Naive thymus-derived CD4-positive, alpha-beta T cell (primary cell): ENCODE results near the gene FRMD4A. TPM values are rescaled to one million over a fixed set of nuclear protein-coding genes. Genes with fewer than 3 reads are reported as not detected.

Experiments used
- ATAC-seq: fragments of 150-1000 bp; cut with Tn5 transposase; 2 replicates; pipeline ENCODE4 v1.10.0; 2021; ENCODE audit warnings: mild to moderate bottlenecking, moderate library complexity
- CTCF ChIA-PET: fragments of 350-600 bp; sonication (Branson Sonifier 250); formaldehyde crosslinking; loops from one replicate; lab custom pipeline; 2021; ENCODE audit warnings: antibody characterized with exemption; lab: Charles Lee
- POLR2A ChIA-PET: fragments of 350-600 bp; sonication (Branson Sonifier 250); formaldehyde crosslinking; loops from one replicate; lab custom pipeline; 2021; ENCODE audit warnings: antibody characterized with exemption, inconsistent platforms; lab: Charles Lee
- DNase-seq, 9 donors: peaks; one replicate each; pipeline versions ENCODE4 v3.0.0 to v3.0.0-alpha.2; 2020 to 2022; ENCODE audit warnings: mixed read lengths in 1 of 9
- H3K27ac ChIP-seq: one replicate; pipeline ENCODE4 v1.7.0; 2013; ENCODE audit warnings: mild to moderate bottlenecking, low read depth, low read length, moderate library complexity
- H3K27me3 ChIP-seq, 2 donors: one replicate each; pipeline ENCODE4 v1.7.0; 2013; ENCODE audit warnings: low read length in 2 of 2, mild to moderate bottlenecking in 2 of 2, moderate library complexity in 2 of 2; ENCODE audit not compliant: control insufficient read depth in 2 of 2, insufficient read depth in 2 of 2
- H3K36me3 ChIP-seq, 3 experiments: 1 replicate in 2 of 3; 2 replicates in 1 of 3; pipeline ENCODE4 v1.7.0; 2013; ENCODE audit warnings: low read length in 3 of 3, mild to moderate bottlenecking in 3 of 3, moderate library complexity in 1 of 3; ENCODE audit not compliant: insufficient read depth in 3 of 3, control insufficient read depth in 2 of 3
- H3K4me1 ChIP-seq, 2 donors: one replicate each; pipeline ENCODE4 v1.7.0; 2013; ENCODE audit warnings: low read length in 2 of 2, mild to moderate bottlenecking in 2 of 2, moderate library complexity in 1 of 2; ENCODE audit not compliant: control insufficient read depth in 2 of 2, insufficient read depth in 2 of 2
- H3K4me3 ChIP-seq: 2 replicates; pipeline ENCODE4 v1.7.0; 2013; ENCODE audit warnings: mild to moderate bottlenecking, low read length
- H3K9me3 ChIP-seq, 3 experiments: 1 replicate in 2 of 3; 2 replicates in 1 of 3; pipeline ENCODE4 v1.7.0; 2013; ENCODE audit warnings: low read length in 3 of 3; ENCODE audit not compliant: control insufficient read depth in 2 of 3
- H3K27ac Mint-ChIP-seq, 9 donors: one replicate each; pipeline ENCODE4 v1.8.0; 2020 to 2022; ENCODE audit warnings: mixed read lengths in 9 of 9, mild to moderate bottlenecking in 8 of 9, moderate library complexity in 5 of 9, inconsistent platforms in 2 of 9
- H3K27me3 Mint-ChIP-seq, 5 donors: one replicate each; pipeline ENCODE4 v1.8.0; 2021 to 2022; ENCODE audit warnings: mixed read lengths in 5 of 5, mild to moderate bottlenecking in 1 of 5
- H3K36me3 Mint-ChIP-seq, 5 donors: one replicate each; pipeline ENCODE4 v1.8.0; 2020 to 2022; ENCODE audit warnings: mixed read lengths in 5 of 5, mild to moderate bottlenecking in 3 of 5, inconsistent platforms in 1 of 5
- H3K4me1 Mint-ChIP-seq, 7 donors: one replicate each; pipeline ENCODE4 v1.8.0; 2020 to 2022; ENCODE audit warnings: mixed read lengths in 7 of 7, mild to moderate bottlenecking in 3 of 7, inconsistent platforms in 1 of 7
- H3K4me3 Mint-ChIP-seq, 10 donors: one replicate each; pipeline ENCODE4 v1.8.0; 2020 to 2022; ENCODE audit warnings: mild to moderate bottlenecking in 10 of 10, mixed read lengths in 10 of 10, moderate library complexity in 6 of 10, inconsistent platforms in 2 of 10
- H3K9me3 Mint-ChIP-seq, 11 donors: one replicate each; pipeline ENCODE4 v1.8.0; 2020 to 2022; ENCODE audit warnings: mixed read lengths in 11 of 11, mild to moderate bottlenecking in 4 of 11, inconsistent platforms in 1 of 11, moderate library complexity in 1 of 11
- intact Hi-C, 2 donors: fragments of 100-400 bp; cut with micrococcal nuclease; formaldehyde crosslinking; loops; one replicate each; pipeline ENCODE4 v1.15.1; 2023
- polyA plus RNA-seq, 2 donors: library from polyadenylated mRNA; unstranded; fragments of 300-500 nt; fragmentation: Illumina TruSeq; gene quantifications; one replicate each; pipeline ENCODE4 v1.2.3, GENCODE V29; 2021
- total RNA-seq, 6 experiments: library from RNA in 5 of 6; stranded (reverse) in 5 of 6; gene quantifications; 1 replicate in 5 of 6; 2 replicates in 1 of 6; pipeline ENCODE4 v1.2.3 and lab custom pipeline; 2021 to 2026

FRMD4A gene
- total and polyA plus RNA-seq, 7 experiments from 2014 or later = 0.10 to 3.1 (median 0.62) TPM

DNA sequence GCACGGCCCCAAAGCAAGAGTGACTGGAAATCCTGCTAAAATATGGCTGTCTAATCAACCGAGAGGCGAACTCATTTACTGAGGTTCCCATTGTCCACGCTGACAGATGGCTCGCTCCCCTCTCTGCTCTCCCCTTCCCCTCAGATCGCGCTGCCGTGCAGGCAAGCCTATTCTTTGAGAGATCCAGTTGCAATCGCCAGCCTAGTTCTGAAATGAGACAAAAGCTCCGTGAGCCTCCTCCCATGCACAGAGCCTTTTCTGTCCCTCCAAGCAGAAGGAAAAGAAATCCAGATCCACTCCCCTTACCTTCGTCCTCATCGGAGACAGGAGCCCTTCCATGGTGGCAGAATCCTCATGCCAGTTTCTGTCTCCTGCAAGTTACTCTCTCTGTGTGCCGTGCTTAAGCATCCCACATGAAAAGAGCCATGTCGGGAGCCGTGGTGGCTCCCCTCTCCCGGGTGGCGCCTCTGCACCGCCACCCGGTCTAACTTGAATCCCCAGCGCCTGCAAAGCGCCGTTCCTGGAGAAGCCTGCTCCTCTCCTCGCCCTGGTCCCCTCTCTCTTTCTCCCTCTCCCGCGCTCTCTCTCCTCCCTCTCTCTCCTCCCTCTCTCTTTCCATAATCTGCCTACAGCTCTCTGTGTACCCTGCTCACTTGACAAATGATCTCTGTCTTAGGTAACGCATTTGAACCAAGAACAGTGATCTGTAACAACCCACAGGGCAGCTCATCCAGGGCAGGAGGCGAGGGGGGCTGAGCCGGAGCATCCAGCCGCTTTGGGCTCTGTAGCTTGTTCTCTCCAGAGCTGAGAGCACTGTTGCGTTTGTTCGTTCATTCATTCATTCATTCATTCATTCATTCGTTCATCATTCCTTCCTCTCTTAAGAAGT is 156.8 kb downstream of the FRMD4A start:
- peak overlapping the region; percentile 76 to 96 (median 89) for H3K4me3 Mint-ChIP-seq
- POLR2A ChIA-PET = interaction anchor here (0.6 to 0.7 kb wide), 2 partner anchors 10 to 284 kb away, joined by 3 to 4 read pairs; no protein-coding TSS in a partner anchor
- H3K9me3 ChIP-seq = no peaks in the 10 kb centered on the region
- peaks cover 0 to 8% of the 10 kb centered on the region in 2 donors for H3K27me3 ChIP-seq
- peaks cover 15 to 18% (median 16%) of the 10 kb centered on the region in 7 donors for H3K4me1 Mint-ChIP-seq
- peak overlapping the region; percentile 65 for H3K4me3 ChIP-seq
- peaks cover 4 to 6% of the 10 kb centered on the region in 2 donors for H3K4me1 ChIP-seq
- intact Hi-C loops = no loop called here
- H3K36me3 ChIP-seq = no peaks in the 10 kb centered on the region
- no peak overlapping the region for H3K27ac ChIP-seq
- peaks cover 56 to 85% (median 80%) of the 10 kb centered on the region in 5 donors for H3K27me3 Mint-ChIP-seq
- peaks cover 0 to 2% (median 0%) of the 10 kb centered on the region in 11 donors for H3K9me3 Mint-ChIP-seq
- H3K36me3 Mint-ChIP-seq = no peaks in the 10 kb centered on the region
- DNase-seq (peak in 6 of 9 donors; percentile 2 to 29 (median 12)), ATAC-seq (peak; percentile 58)
- peak overlapping the region in 3 of 9 donors; percentile 6 to 60 (median 33) for H3K27ac Mint-ChIP-seq
- CTCF ChIA-PET = interaction anchor here (0.6 to 0.7 kb wide), 2 partner anchors 11 to 514 kb away, joined by 3 read pairs; no protein-coding TSS in a partner anchor

DNA sequence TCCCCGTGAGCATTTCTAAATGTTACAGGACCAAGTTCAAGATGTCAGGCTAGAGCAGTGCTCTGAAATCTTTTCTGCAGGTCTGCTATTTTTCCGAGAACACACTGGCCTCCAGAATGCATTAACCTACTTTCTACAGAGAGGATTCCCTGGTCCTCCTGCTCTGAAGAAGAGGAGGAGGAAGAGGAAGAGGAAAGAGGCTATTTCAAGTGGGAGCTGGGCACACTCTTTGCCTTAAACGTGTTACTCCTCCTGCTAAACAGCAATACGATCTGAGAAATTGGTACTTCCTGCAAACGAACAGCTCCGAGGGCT is 157.4 kb downstream of the FRMD4A start:
- Histone ChIP-seq H3K9me3 (no peaks in the 10 kb centered on the region), H3K4me1 (peaks cover 4 to 6% of the 10 kb centered on the region in 2 donors), H3K27me3 (peaks cover 0 to 8% of the 10 kb centered on the region in 2 donors), H3K4me3 (peak overlapping the region; percentile 65), H3K36me3 (no peaks in the 10 kb centered on the region), H3K27ac (no peak overlapping the region)
- ChIA-PET CTCF (interaction anchor here (0.7 kb wide), 1 partner anchor 514 kb away, joined by 3 read pairs; no protein-coding TSS in a partner anchor), POLR2A (no interaction called here)
- peaks cover 0 to 2% (median 0%) of the 10 kb centered on the region in 11 donors for H3K9me3 Mint-ChIP-seq
- H3K27me3 Mint-ChIP-seq = peaks cover 57 to 87% (median 80%) of the 10 kb centered on the region in 5 donors
- ATAC-seq (peak; percentile 67), DNase-seq (peak in 4 of 9 donors; percentile 7 to 38 (median 27))
- H3K4me3 Mint-ChIP-seq = peak overlapping the region; percentile 76 to 96 (median 89)
- H3K36me3 Mint-ChIP-seq = no peaks in the 10 kb centered on the region
- intact Hi-C loops = no loop called here
- peaks cover 15 to 18% (median 16%) of the 10 kb centered on the region in 7 donors for H3K4me1 Mint-ChIP-seq
- H3K27ac Mint-ChIP-seq = peak overlapping the region in 2 of 9 donors; percentile 33 to 60

- Histone ChIP-seq H3K27me3 (peaks cover 0 to 4% of the 10 kb centered on the region in 2 donors), H3K27ac (no peak overlapping the region), H3K9me3 (no peaks in the 10 kb centered on the region), H3K36me3 (no peaks in the 10 kb centered on the region), H3K4me1 (peaks cover 4 to 6% of the 10 kb centered on the region in 2 donors), H3K4me3 (no peak overlapping the region)
- H3K27ac Mint-ChIP-seq = no peak overlapping the region
- DNase-seq = no peak
- POLR2A ChIA-PET = no interaction called here
- CTCF ChIA-PET = no interaction called here
- no peaks in the 10 kb centered on the region for H3K36me3 Mint-ChIP-seq
- peaks cover 15 to 18% (median 16%) of the 10 kb centered on the region in 7 donors for H3K4me1 Mint-ChIP-seq
- intact Hi-C loops = no loop called here
- H3K9me3 Mint-ChIP-seq = peaks cover 0 to 2% (median 0%) of the 10 kb centered on the region in 11 donors
- H3K27me3 Mint-ChIP-seq = peaks cover 62 to 88% (median 79%) of the 10 kb centered on the region in 5 donors
- ATAC-seq = no peak
- H3K4me3 Mint-ChIP-seq = peak overlapping the region in 2 of 10 donors; percentile 4 to 92
These were observed 158.3 kb downstream of the FRMD4A start for GRCh38 chr10:14172336-14172950.

DNA sequence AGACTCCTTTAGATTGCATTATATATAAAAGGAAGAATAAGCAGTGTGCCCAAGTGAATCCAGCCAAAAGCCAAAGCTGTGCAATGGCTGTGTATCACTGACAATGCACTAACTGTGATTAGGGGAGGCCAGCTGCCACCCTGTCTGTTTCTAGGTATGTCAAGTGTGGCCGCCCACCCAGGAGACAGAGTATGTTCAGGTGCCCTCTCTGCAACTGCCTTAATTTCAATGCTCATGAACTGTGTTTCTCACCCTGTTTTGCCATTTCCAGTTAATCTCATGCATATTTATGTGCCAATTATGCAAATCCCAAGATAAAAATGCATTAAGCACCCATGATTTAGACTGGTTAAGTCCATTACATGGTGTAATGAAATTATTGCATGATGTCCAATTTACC is 159.4 kb downstream of the FRMD4A start:
- no peaks in the 10 kb centered on the region for H3K36me3 ChIP-seq
- H3K27me3 ChIP-seq = peaks cover 0 to 4% of the 10 kb centered on the region in 2 donors
- no peak for ATAC-seq
- DNase-seq = no peak
- Mint-ChIP-seq H3K27ac (no peak overlapping the region), H3K4me3 (no peak overlapping the region), H3K9me3 (peaks cover 0 to 2% (median 0%) of the 10 kb centered on the region in 11 donors), H3K27me3 (peaks cover 60 to 81% (median 74%) of the 10 kb centered on the region in 5 donors), H3K4me1 (peaks cover 11 to 18% (median 16%) of the 10 kb centered on the region in 7 donors), H3K36me3 (no peaks in the 10 kb centered on the region)
- H3K27ac ChIP-seq = no peak overlapping the region
- ChIA-PET POLR2A (no interaction called here), CTCF (no interaction called here)
- intact Hi-C loops = no loop called here
- H3K4me3 ChIP-seq = no peak overlapping the region
- no peaks in the 10 kb centered on the region for H3K9me3 ChIP-seq
- H3K4me1 ChIP-seq = peaks cover 4 to 6% of the 10 kb centered on the region in 2 donors

DNA sequence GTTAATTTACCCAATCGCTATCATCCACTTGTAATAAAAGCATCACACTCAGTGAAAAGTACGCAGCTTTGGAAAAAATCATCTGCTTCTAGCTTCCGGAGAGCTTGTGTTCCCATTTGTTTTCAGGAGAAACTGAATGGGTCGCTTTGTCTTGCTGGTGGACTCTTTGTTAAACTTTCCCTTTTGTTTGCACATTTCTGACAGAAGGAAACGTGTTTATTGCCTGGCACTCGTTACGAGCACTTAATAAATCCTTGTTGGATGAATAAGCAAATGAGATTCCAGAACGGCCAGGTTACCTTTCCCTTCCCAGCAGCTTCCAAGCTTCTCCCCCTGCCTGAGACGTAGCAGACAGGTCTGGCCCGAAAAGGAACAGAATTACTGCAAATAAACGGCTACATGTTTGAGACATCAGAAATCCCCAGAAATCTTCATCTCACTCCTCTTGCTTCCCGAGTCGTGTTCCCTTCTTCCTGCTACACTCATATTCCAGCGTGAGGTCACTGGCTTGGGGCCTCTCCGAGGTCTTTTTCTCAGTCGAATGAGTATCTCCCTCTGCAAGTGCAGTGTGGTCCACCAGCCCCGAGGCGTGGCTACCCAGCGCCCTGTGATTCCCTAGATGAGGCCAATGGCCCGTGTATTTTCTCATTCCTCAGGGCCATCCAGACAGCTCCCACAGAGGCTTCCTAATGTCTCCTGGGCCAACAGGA is 167.2 kb downstream of the FRMD4A start:
- ChIA-PET CTCF (interaction anchor here (0.7 kb wide), 1 partner anchor 345 kb away, joined by 3 read pairs; no protein-coding TSS in a partner anchor), POLR2A (interaction anchor here (0.6 kb wide), 1 partner anchor 11 kb away, joined by 3 read pairs; no protein-coding TSS in a partner anchor)
- Mint-ChIP-seq H3K4me1 (no peaks in the 10 kb centered on the region), H3K27me3 (peaks cover 30 to 49% (median 44%) of the 10 kb centered on the region in 5 donors), H3K9me3 (peaks cover 0 to 4% (median 0%) of the 10 kb centered on the region in 11 donors), H3K27ac (no peak overlapping the region), H3K4me3 (no peak overlapping the region), H3K36me3 (no peaks in the 10 kb centered on the region)
- intact Hi-C loops = no loop called here
- Histone ChIP-seq H3K4me3 (no peak overlapping the region), H3K27me3 (no peaks in the 10 kb centered on the region), H3K4me1 (no peaks in the 10 kb centered on the region), H3K36me3 (no peaks in the 10 kb centered on the region), H3K9me3 (no peaks in the 10 kb centered on the region), H3K27ac (no peak overlapping the region)
- DNase-seq (no peak), ATAC-seq (no peak)
